ENCODE measurements around the gene SOD1. TPM values are rescaled to one million over a fixed set of nuclear protein-coding genes. Genes with fewer than 3 reads are reported as not detected.
"Not testable (repeated sequence)": the region's sequence is repeated elsewhere in the genome, so short reads cannot be mapped to it uniquely, and the experiment has no call there.

Gene SOD1
- total RNA-seq, 1 experiment from 2014 or later: 434 TPM

GRCh38 chr21:31665397-31665796 lies 5.9 kb downstream of the SOD1 start:
- no peak overlapping the region for H3K4me3 ChIP-seq
- H3K36me3 ChIP-seq: peaks cover 89% of the 10 kb centered on the region
- DNase-seq (ENCODE audit: low read depth in 1 of 2, low spot score in 2 of 2): no peak
- H3K4me1 ChIP-seq (replicated peaks): peaks cover 13% of the 10 kb centered on the region
- no peak overlapping the region for H3K27ac ChIP-seq
- no peaks in the 10 kb centered on the region for H3K9me3 ChIP-seq (replicated peaks)
- no peaks in the 10 kb centered on the region for H3K27me3 ChIP-seq (replicated peaks)

- not testable (repeated sequence) for H3K27ac ChIP-seq; H3K4me1 ChIP-seq (replicated peaks); H3K4me3 ChIP-seq; H3K27me3 ChIP-seq (replicated peaks); H3K9me3 ChIP-seq (replicated peaks); DNase-seq (ENCODE audit: low read depth in 1 of 2, low spot score in 2 of 2)
- peaks cover 94% of the 10 kb centered on the region for H3K36me3 ChIP-seq
Measured at GRCh38 chr21:31665869-31666268, 6.4 kb downstream of the SOD1 start.

DNA sequence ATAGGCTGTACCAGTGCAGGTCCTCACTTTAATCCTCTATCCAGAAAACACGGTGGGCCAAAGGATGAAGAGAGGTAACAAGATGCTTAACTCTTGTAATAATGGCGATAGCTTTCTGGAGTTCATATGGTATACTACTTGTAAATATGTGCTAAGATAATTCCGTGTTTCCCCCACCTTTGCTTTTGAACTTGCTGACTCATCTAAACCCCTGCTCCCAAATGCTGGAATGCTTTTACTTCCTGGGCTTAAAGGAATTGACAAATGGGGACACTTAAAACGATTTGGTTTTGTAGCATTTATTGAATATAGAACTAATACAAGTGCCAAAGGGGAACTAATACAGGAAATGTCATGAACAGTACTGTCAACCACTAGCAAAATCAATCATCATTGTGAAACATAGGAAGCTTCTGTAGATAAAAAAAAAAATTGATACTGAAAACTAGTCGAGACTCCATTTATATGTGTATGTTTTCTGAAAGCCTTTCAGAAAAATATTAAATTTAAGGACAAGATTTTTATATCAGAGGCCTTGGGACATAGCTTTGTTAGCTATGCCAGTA lies 7.0 kb downstream of the SOD1 start:
- Histone ChIP-seq H3K27ac (no peak overlapping the region), H3K9me3 (replicated peaks) (no peaks in the 10 kb centered on the region), H3K27me3 (replicated peaks) (no peaks in the 10 kb centered on the region), H3K4me3 (no peak overlapping the region), H3K36me3 (peaks cover 95% of the 10 kb centered on the region), H3K4me1 (replicated peaks) (0 out of 2 replicates have a peak, but pooled peaks cover 3% of the 10 kb centered on the region)
- DNase-seq (ENCODE audit: low read depth in 1 of 2, low spot score in 2 of 2): no peak

DNA sequence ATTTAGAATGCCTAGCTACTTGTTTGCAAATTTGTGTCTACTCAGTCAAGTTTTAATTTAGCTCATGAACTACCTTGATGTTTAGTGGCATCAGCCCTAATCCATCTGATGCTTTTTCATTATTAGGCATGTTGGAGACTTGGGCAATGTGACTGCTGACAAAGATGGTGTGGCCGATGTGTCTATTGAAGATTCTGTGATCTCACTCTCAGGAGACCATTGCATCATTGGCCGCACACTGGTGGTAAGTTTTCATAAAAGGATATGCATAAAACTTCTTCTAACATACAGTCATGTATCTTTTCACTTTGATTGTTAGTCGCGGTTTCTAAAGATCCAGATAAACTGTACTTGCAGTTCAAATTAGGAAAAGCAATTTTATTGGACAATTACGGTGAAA lies 7.6 kb downstream of the SOD1 start:
- no peak overlapping the region for H3K27ac ChIP-seq
- DNase-seq (ENCODE audit: low read depth in 1 of 2, low spot score in 2 of 2): no peak

GRCh38 chr21:31667639-31668038 lies 8.1 kb downstream of the SOD1 start:
- Histone ChIP-seq H3K27me3 (replicated peaks) (no peaks in the 10 kb centered on the region), H3K4me3 (no peak overlapping the region), H3K27ac (no peak overlapping the region), H3K9me3 (replicated peaks) (no peaks in the 10 kb centered on the region), H3K36me3 (peaks cover 93% of the 10 kb centered on the region), H3K4me1 (replicated peaks) (no peaks in the 10 kb centered on the region)
- no peak for DNase-seq (ENCODE audit: low read depth in 1 of 2, low spot score in 2 of 2)

More for the DNA sequence above, 7.6 kb downstream of the SOD1 start:
- H3K4me1 ChIP-seq (replicated peaks): 0 out of 2 replicates have a peak, but pooled peaks cover 2% of the 10 kb centered on the region
- no peaks in the 10 kb centered on the region for H3K9me3 ChIP-seq (replicated peaks)
- H3K4me3 ChIP-seq: no peak overlapping the region
- peaks cover 95% of the 10 kb centered on the region for H3K36me3 ChIP-seq
- H3K27me3 ChIP-seq (replicated peaks): no peaks in the 10 kb centered on the region

DNA sequence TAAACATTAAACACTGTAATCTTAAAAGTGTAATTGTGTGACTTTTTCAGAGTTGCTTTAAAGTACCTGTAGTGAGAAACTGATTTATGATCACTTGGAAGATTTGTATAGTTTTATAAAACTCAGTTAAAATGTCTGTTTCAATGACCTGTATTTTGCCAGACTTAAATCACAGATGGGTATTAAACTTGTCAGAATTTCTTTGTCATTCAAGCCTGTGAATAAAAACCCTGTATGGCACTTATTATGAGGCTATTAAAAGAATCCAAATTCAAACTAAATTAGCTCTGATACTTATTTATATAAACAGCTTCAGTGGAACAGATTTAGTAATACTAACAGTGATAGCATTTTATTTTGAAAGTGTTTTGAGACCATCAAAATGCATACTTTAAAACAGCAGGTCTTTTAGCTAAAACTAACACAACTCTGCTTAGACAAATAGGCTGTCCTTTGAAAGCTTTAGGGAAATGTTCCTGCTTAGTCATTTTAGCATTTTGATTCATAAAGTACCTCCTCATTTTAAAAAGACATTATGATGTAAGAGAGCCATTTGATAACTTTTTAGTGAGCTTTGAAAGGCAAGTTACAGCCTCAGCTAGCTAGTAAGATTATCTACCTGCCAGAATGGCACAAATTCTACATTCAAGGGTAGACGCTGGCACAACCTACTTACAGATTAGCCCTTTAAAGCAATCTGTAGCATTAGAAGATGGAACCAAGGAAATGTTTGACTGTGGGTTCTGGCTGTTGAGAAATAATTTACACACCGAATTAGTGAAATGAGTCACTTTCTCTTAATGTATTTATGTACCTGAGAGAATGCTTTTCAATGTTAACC lies 9.4 kb downstream of the SOD1 start:
- Histone ChIP-seq H3K9me3 (replicated peaks) (no peaks in the 10 kb centered on the region), H3K27me3 (replicated peaks) (no peaks in the 10 kb centered on the region), H3K36me3 (peaks cover 83% of the 10 kb centered on the region), H3K4me1 (replicated peaks) (no peaks in the 10 kb centered on the region), H3K27ac (no peak overlapping the region), H3K4me3 (no peak overlapping the region)
- DNase-seq (ENCODE audit: low read depth in 1 of 2, low spot score in 2 of 2): no peak

GRCh38 chr21:31670070-31670469 lies 10.6 kb downstream of the SOD1 start:
- Histone ChIP-seq H3K9me3 (replicated peaks) (no peaks in the 10 kb centered on the region), H3K27me3 (replicated peaks) (no peaks in the 10 kb centered on the region), H3K36me3 (peaks cover 71% of the 10 kb centered on the region), H3K4me1 (replicated peaks) (no peaks in the 10 kb centered on the region), H3K27ac (no peak overlapping the region), H3K4me3 (no peak overlapping the region)
- no peak for DNase-seq (ENCODE audit: low read depth in 1 of 2, low spot score in 2 of 2)

- Histone ChIP-seq H3K36me3 (peaks cover 60% of the 10 kb centered on the region), H3K4me3 (no peak overlapping the region), H3K4me1 (replicated peaks) (no peaks in the 10 kb centered on the region), H3K27me3 (replicated peaks) (no peaks in the 10 kb centered on the region), H3K9me3 (replicated peaks) (no peaks in the 10 kb centered on the region), H3K27ac (no peak overlapping the region)
- no peak for DNase-seq (ENCODE audit: low read depth in 1 of 2, low spot score in 2 of 2)
Measured at GRCh38 chr21:31671146-31671716, 11.7 kb downstream of the SOD1 start.

DNA sequence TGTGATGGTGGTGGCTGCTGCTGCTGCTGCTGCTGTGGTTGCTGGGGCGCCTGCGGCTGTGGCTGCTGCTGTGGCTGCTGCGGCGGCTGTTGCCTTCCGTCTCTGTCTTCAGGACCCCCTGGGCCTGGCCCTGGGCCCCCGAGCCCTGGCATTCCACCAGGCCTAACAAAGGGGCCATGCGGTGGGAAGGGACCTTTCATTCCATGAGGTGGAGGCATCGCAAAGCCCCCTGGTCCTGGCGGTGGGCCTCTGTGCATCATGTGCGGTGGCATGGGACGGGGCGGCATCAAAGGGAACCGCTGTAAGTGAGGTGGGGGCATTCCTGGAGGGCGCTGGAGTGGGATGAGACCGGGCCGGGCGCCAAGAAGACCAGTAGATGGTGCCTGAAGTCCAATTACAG lies 12.4 kb downstream of the SOD1 start:
- no peak for DNase-seq (ENCODE audit: low read depth in 1 of 2, low spot score in 2 of 2)
- Histone ChIP-seq H3K4me1 (replicated peaks) (no peaks in the 10 kb centered on the region), H3K9me3 (replicated peaks) (no peaks in the 10 kb centered on the region), H3K36me3 (peaks cover 53% of the 10 kb centered on the region), H3K4me3 (no peak overlapping the region), H3K27me3 (replicated peaks) (no peaks in the 10 kb centered on the region), H3K27ac (no peak overlapping the region)

- Histone ChIP-seq H3K27ac (no peak overlapping the region), H3K27me3 (replicated peaks) (no peaks in the 10 kb centered on the region), H3K4me3 (no peak overlapping the region), H3K9me3 (replicated peaks) (no peaks in the 10 kb centered on the region), H3K4me1 (replicated peaks) (no peaks in the 10 kb centered on the region), H3K36me3 (peaks cover 48% of the 10 kb centered on the region)
- DNase-seq (ENCODE audit: low read depth in 1 of 2, low spot score in 2 of 2): no peak
Measured at GRCh38 chr21:31673321-31673912, 13.9 kb downstream of the SOD1 start.

GRCh38 chr21:31675318-31675717 lies 15.8 kb downstream of the SOD1 start:
- H3K4me1 ChIP-seq (replicated peaks): no peaks in the 10 kb centered on the region
- H3K27ac ChIP-seq: no peak overlapping the region
- H3K9me3 ChIP-seq (replicated peaks): no peaks in the 10 kb centered on the region
- H3K36me3 ChIP-seq: peaks cover 33% of the 10 kb centered on the region
- H3K4me3 ChIP-seq: no peak overlapping the region
- H3K27me3 ChIP-seq (replicated peaks): no peaks in the 10 kb centered on the region
- no peak for DNase-seq (ENCODE audit: low read depth in 1 of 2, low spot score in 2 of 2)

DNA sequence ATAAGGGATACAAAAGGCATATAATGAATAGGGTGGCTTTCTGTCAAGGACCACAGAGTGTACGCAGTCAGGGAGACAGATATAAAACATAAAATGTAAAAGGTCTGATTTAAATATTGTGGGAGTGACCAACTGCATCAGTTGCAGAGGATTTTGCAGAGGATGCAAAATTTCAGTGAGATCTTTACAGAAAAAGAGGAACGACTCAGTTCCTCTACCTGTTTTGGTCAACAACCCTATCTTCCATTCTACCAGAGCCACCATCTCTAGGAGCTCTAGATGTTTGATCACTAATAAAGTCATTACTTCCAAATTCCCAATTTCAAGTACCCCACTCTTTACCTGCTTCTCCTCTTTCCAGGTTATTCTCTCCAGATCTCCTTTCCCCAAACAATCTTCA lies 16.5 kb downstream of the SOD1 start:
- H3K9me3 ChIP-seq (replicated peaks): no peaks in the 10 kb centered on the region
- H3K36me3 ChIP-seq: peaks cover 32% of the 10 kb centered on the region
- H3K4me3 ChIP-seq: no peak overlapping the region
- no peaks in the 10 kb centered on the region for H3K27me3 ChIP-seq (replicated peaks)
- no peak overlapping the region for H3K27ac ChIP-seq
- no peak for DNase-seq (ENCODE audit: low read depth in 1 of 2, low spot score in 2 of 2)
- no peaks in the 10 kb centered on the region for H3K4me1 ChIP-seq (replicated peaks)

DNA sequence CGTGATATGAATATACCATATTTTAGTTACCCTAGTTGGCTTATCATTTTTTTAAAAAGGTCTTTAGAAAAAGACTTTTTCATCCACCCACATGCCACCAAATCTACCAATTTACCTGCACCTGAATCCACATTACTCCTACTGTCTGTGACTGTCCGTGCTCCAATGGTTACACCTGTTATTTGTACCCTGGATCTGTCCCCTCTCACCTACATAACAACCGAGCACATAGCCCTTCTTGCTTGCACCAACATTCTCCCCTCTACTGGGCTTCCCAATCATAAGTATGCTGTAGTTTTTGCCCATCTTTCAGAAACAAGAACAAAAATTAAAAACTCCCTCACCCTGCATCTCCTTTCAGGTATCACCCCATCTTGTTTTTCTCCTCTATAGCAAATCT lies 17.6 kb downstream of the SOD1 start:
- Histone ChIP-seq H3K4me1 (replicated peaks) (no peaks in the 10 kb centered on the region), H3K9me3 (replicated peaks) (no peaks in the 10 kb centered on the region), H3K36me3 (peaks cover 34% of the 10 kb centered on the region), H3K27ac (no peak overlapping the region), H3K4me3 (no peak overlapping the region), H3K27me3 (replicated peaks) (no peaks in the 10 kb centered on the region)
- no peak for DNase-seq (ENCODE audit: low read depth in 1 of 2, low spot score in 2 of 2)

DNA sequence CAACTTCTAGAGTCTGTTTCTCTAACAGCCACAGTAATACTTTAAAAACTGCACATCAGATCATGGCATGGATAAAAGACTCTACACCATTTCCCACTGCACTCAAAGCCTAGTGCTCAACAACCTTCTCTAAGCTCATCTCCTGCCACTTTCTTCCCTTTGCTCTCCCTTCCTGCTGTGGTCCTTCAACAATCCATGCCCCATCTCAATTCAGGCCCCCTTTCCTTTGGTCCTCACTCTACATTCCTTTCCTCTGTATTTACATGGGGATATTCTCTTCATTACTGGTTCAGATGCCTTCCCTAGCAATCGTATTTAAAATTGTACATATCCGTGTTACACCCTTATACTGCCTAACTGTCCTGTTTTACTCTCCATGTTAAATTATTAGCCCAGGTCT lies 19.0 kb downstream of the SOD1 start:
- H3K4me1 ChIP-seq (replicated peaks): no peaks in the 10 kb centered on the region
- no peaks in the 10 kb centered on the region for H3K9me3 ChIP-seq (replicated peaks)
- H3K27ac ChIP-seq: no peak overlapping the region
- H3K36me3 ChIP-seq: peaks cover 44% of the 10 kb centered on the region
- no peaks in the 10 kb centered on the region for H3K27me3 ChIP-seq (replicated peaks)
- H3K4me3 ChIP-seq: no peak overlapping the region
- DNase-seq (ENCODE audit: low read depth in 1 of 2, low spot score in 2 of 2): no peak
